HepG2 (cell line): ENCODE measurements around the gene SNX6. TPM values are rescaled to one million over a fixed set of nuclear protein-coding genes. Genes with fewer than 3 reads are reported as not detected.

Experiments used
- EEA1 ChIP-seq: sonication (generic); formaldehyde crosslinking; IDR thresholded peaks from 2 replicates; pipeline ENCODE4 v1.5.1; 2020; ENCODE audit warnings: mild to moderate bottlenecking, missing genetic modification reagents, borderline replicate concordance
- FOXJ3 ChIP-seq: sonication (generic); formaldehyde crosslinking; IDR thresholded peaks from 2 replicates; pipeline ENCODE4 v1.4.0; 2020; ENCODE audit warnings: missing genetic modification reagents, mild to moderate bottlenecking, borderline replicate concordance
- HHEX ChIP-seq: IDR thresholded peaks from 2 replicates; pipeline ENCODE4 v1.6.1; 2016; ENCODE audit warnings: control low read depth
- NFYC ChIP-seq: IDR thresholded peaks from 2 replicates; pipeline ENCODE4 v1.6.1; 2016; ENCODE audit warnings: missing genetic modification reagents, missing compliant biosample characterization
- SOX5 ChIP-seq: IDR thresholded peaks from 2 replicates; pipeline ENCODE4 v1.6.1; 2016; ENCODE audit warnings: borderline replicate concordance
- SP2 ChIP-seq: sonication (generic); formaldehyde crosslinking; IDR thresholded peaks from 2 replicates; pipeline ENCODE4 v1.5.1; 2020; ENCODE audit warnings: mild to moderate bottlenecking, missing genetic modification reagents
- SRF ChIP-seq: IDR thresholded peaks from 2 replicates; pipeline ENCODE4 v1.6.1; 2011; ENCODE audit warnings: mild to moderate bottlenecking, low read depth, low read length, moderate library complexity
- TGIF2 ChIP-seq: IDR thresholded peaks from 2 replicates; pipeline ENCODE4 v1.6.1; 2016; ENCODE audit warnings: control low read depth, missing compliant biosample characterization
- ZBTB20 ChIP-seq: sonication (generic); formaldehyde crosslinking; IDR thresholded peaks from 2 replicates; pipeline ENCODE4 v1.8.1; 2023; ENCODE audit warnings: missing genetic modification reagents, low read depth, mild to moderate bottlenecking, borderline replicate concordance
- ZFP90 ChIP-seq: sonication (generic); formaldehyde crosslinking; IDR thresholded peaks from 2 replicates; pipeline ENCODE4 v1.8.0; 2022; ENCODE audit warnings: missing genetic modification reagents, mild to moderate bottlenecking, inconsistent platforms, borderline replicate concordance
- ZMAT3 ChIP-seq: sonication (generic); formaldehyde crosslinking; conservative IDR thresholded peaks from 2 replicates; pipeline ENCODE4 v1.7.0; 2021; ENCODE audit warnings: missing genetic modification reagents
- ZNF382 ChIP-seq: sonication (generic); formaldehyde crosslinking; IDR thresholded peaks from 2 replicates; pipeline ENCODE4 v1.5.0; 2020; ENCODE audit warnings: missing genetic modification reagents, mild to moderate bottlenecking, borderline replicate concordance
- ZNF605 ChIP-seq: sonication (generic); formaldehyde crosslinking; IDR thresholded peaks from 2 replicates; pipeline ENCODE4 v1.8.0; 2022; ENCODE audit warnings: mild to moderate bottlenecking, missing genetic modification reagents
- ZNF644 ChIP-seq: IDR thresholded peaks from 2 replicates; pipeline ENCODE4 v1.6.1; 2016; ENCODE audit warnings: low read depth
- ZNF839 ChIP-seq: sonication (generic); formaldehyde crosslinking; IDR thresholded peaks from 2 replicates; pipeline ENCODE4 v1.4.0; 2020; ENCODE audit warnings: missing genetic modification reagents, mild to moderate bottlenecking, borderline replicate concordance
- polyA plus RNA-seq, 8 experiments: library from polyadenylated mRNA; depleted of rRNA in 3 of 8; stranded (reverse) in 7 of 8; unstranded in 1 of 8; fragments of >200 nt; fragmentation: Illumina TruSeq in 4 of 8; extraction: Trizol in 4 of 8; gene quantifications; 2 replicates each; pipeline versions ENCODE4 v1.2.1 to v1.2.3, GENCODE V29; 2011 to 2016; ENCODE audit warnings: low read depth in 4 of 8, missing spikeins in 1 of 8, mixed read lengths in 1 of 8; ENCODE audit not compliant: insufficient read depth in 1 of 8
- total RNA-seq, 5 experiments: library from RNA; depleted of rRNA; stranded (reverse); fragments of >200 nt; fragmentation: Illumina TruSeq; extraction: Trizol; gene quantifications; 2 replicates each; pipeline ENCODE4 v1.2.3, GENCODE V29; 2016; ENCODE audit warnings: low read depth in 1 of 5
- TF ChIP-seq, protein P1 (sequence below): sonication (generic); formaldehyde crosslinking; IDR thresholded peaks from 2 replicates; pipeline ENCODE4 v1.5.0; 2020; ENCODE audit warnings: mild to moderate bottlenecking, missing genetic modification reagents, borderline replicate concordance
- TF ChIP-seq, protein P2 (sequence below): sonication (generic); formaldehyde crosslinking; IDR thresholded peaks from 2 replicates; pipeline ENCODE4 v1.4.0; 2020; ENCODE audit warnings: mild to moderate bottlenecking, missing genetic modification reagents
- TF ChIP-seq, protein P3 (sequence below): sonication (generic); formaldehyde crosslinking; IDR thresholded peaks from 2 replicates; pipeline ENCODE4 v1.8.0; 2023; ENCODE audit warnings: mild to moderate bottlenecking, missing genetic modification reagents
- TF ChIP-seq, protein P4 (sequence below): sonication (generic); formaldehyde crosslinking; conservative IDR thresholded peaks from 2 replicates; pipeline ENCODE4 v1.8.0; 2022; ENCODE audit warnings: low read depth, missing genetic modification reagents

SNX6 gene
- total and polyA plus RNA-seq, 2 of the 13 experiments (the other 11 are each of a cell fraction or from before 2014, with no cell fraction given) = 92.3 to 169 TPM

DNA sequence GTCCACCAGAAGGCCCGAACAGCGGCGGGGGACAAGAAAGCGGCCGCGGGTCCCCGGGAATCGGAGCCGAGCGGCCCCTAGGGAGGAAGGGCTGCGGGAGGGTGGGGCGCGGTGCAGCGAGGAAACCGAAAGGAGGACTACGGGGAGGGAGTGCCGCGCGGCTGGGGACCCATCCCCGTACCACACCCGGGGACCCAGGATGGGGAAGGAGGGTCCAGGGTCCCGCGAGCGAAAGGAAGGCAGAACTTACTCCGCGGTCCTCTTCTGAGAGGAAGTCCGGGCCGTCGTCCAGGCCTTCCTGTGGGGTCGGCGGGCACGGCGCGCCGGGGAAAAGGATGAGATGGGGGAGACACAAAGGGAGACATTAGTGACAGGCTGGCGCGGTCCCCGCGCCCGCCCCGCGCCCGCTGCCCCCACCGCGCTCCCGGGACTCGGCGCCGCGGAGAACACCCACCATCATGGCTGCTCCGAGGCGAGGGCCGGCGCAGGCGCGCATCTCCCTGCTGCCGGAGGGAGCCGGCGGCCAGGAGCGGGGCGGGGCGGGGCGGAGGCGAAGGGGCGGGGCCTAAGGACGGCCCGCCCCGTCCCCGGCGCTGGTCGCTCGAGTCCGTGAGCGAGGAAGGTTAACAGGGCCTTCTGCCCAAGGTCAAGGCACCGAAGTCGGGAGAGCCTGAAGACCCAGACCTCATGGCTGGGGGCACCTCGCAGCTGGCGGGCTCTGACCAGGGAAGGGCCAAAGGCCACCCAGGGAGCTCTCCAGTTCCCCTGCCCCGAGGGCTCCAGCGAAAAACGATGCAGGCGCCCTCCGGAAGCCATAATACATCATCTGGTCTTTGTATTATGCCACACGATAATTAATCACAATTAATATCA lies at the start of gene SNX6 (continued):
- TF ChIP-seq TGIF2 (CRISPR knock-in tag) (no peak; the same call in none of the 2 replicates), ZFP90 (peak; percentile 96), FOXJ3 (CRISPR knock-in tag) (no peak), ZMAT3 (CRISPR knock-in tag) (peak; percentile 90), SRF (no peak), SP2 (CRISPR knock-in tag) (peak; percentile 61; the same call in 1 of the 2 replicates), ZBTB20 (peak; percentile 54; the same call in 1 of the 2 replicates), ZNF382 (CRISPR knock-in tag) (no peak), SOX5 (CRISPR knock-in tag) (0 out of 2 replicates have a peak, but pooled peaks have one; percentile 7), ZNF605 (CRISPR knock-in tag) (peak; percentile 54; the same call in 1 of the 2 replicates), ZNF644 (CRISPR knock-in tag) (no peak), HHEX (CRISPR knock-in tag) (0 out of 2 replicates have a peak, but pooled peaks have one; percentile 10), EEA1 (CRISPR knock-in tag) (peak; percentile 92; the same call in 1 of the 2 replicates), NFYC (CRISPR knock-in tag) (no peak; the same call in 1 of the 2 replicates), ZNF839 (CRISPR knock-in tag) (peak; percentile 80; the same call in 1 of the 2 replicates)
- TF ChIP-seq, protein P1, sequence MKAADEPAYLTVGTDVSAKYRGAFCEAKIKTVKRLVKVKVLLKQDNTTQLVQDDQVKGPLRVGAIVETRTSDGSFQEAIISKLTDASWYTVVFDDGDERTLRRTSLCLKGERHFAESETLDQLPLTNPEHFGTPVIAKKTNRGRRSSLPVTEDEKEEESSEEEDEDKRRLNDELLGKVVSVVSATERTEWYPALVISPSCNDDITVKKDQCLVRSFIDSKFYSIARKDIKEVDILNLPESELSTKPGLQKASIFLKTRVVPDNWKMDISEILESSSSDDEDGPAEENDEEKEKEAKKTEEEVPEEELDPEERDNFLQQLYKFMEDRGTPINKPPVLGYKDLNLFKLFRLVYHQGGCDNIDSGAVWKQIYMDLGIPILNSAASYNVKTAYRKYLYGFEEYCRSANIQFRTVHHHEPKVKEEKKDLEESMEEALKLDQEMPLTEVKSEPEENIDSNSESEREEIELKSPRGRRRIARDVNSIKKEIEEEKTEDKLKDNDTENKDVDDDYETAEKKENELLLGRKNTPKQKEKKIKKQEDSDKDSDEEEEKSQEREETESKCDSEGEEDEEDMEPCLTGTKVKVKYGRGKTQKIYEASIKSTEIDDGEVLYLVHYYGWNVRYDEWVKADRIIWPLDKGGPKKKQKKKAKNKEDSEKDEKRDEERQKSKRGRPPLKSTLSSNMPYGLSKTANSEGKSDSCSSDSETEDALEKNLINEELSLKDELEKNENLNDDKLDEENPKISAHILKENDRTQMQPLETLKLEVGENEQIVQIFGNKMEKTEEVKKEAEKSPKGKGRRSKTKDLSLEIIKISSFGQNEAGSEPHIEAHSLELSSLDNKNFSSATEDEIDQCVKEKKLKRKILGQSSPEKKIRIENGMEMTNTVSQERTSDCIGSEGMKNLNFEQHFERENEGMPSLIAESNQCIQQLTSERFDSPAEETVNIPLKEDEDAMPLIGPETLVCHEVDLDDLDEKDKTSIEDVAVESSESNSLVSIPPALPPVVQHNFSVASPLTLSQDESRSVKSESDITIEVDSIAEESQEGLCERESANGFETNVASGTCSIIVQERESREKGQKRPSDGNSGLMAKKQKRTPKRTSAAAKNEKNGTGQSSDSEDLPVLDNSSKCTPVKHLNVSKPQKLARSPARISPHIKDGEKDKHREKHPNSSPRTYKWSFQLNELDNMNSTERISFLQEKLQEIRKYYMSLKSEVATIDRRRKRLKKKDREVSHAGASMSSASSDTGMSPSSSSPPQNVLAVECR (CRISPR knock-in tag) = peak; percentile 94
- TF ChIP-seq, protein P2, sequence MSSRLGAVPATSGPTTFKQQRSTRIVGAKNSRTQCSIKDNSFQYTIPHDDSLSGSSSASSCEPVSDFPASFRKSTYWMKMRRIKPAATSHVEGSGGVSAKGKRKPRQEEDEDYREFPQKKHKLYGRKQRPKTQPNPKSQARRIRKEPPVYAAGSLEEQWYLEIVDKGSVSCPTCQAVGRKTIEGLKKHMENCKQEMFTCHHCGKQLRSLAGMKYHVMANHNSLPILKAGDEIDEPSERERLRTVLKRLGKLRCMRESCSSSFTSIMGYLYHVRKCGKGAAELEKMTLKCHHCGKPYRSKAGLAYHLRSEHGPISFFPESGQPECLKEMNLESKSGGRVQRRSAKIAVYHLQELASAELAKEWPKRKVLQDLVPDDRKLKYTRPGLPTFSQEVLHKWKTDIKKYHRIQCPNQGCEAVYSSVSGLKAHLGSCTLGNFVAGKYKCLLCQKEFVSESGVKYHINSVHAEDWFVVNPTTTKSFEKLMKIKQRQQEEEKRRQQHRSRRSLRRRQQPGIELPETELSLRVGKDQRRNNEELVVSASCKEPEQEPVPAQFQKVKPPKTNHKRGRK (CRISPR knock-in tag) = no peak
- TF ChIP-seq, protein P3, sequence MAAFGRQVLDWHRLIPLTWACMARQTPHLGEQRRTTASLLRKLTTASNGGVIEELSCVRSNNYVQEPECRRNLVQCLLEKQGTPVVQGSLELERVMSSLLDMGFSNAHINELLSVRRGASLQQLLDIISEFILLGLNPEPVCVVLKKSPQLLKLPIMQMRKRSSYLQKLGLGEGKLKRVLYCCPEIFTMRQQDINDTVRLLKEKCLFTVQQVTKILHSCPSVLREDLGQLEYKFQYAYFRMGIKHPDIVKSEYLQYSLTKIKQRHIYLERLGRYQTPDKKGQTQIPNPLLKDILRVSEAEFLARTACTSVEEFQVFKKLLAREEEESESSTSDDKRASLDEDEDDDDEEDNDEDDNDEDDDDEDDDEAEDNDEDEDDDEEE (CRISPR knock-in tag) = peak; percentile 4; the same call in 1 of the 2 replicates
- TF ChIP-seq, protein P4, sequence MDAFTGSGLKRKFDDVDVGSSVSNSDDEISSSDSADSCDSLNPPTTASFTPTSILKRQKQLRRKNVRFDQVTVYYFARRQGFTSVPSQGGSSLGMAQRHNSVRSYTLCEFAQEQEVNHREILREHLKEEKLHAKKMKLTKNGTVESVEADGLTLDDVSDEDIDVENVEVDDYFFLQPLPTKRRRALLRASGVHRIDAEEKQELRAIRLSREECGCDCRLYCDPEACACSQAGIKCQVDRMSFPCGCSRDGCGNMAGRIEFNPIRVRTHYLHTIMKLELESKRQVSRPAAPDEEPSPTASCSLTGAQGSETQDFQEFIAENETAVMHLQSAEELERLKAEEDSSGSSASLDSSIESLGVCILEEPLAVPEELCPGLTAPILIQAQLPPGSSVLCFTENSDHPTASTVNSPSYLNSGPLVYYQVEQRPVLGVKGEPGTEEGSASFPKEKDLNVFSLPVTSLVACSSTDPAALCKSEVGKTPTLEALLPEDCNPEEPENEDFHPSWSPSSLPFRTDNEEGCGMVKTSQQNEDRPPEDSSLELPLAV (CRISPR knock-in tag) = no peak
